H1 (cell line): Measurements from ENCODE around the gene LYPD6B. TPM values are rescaled to one million over a fixed set of nuclear protein-coding genes. Genes with fewer than 3 reads are reported as not detected.

ENCODE experiments used
- CTCF ChIA-PET: fragments of 300-600 bp; sonication (Branson Sonifier 250); formaldehyde crosslinking; loops from one replicate; lab custom pipeline; 2021; ENCODE audit not compliant: partially characterized antibody; lab: Charles Lee
- POLR2A ChIA-PET: fragments of 300-600 bp; sonication (Branson Sonifier 250); formaldehyde crosslinking; loops from one replicate; lab custom pipeline; 2021; ENCODE audit warnings: inconsistent platforms; ENCODE audit not compliant: partially characterized antibody; lab: Charles Lee
- DNase-seq, 2 experiments: peaks; one replicate each; pipeline versions ENCODE4 v3.0.0 to v3.0.0-alpha.2; 2010 to 2022; ENCODE audit warnings: low spot score in 2 of 2, low read depth in 1 of 2, mixed read lengths in 1 of 2
- FAIRE-seq: peaks from 2 replicates; lab custom pipeline; 2011; peaks lifted over from hg19 to GRCh38; lab: Jason Lieb, UNC
- H2AFZ ChIP-seq: 2 replicates; pipeline ENCODE4 v1.8.1; 2012; ENCODE audit warnings: low read length, inconsistent platforms
- H2AK5ac ChIP-seq: 2 replicates; pipeline ENCODE4 v1.6.1; 2013; ENCODE audit warnings: low read depth, low read length
- H2BK120ac ChIP-seq: replicated peaks from 2 replicates; pipeline ENCODE3; 2013; ENCODE audit warnings: low read depth, low read length, inconsistent platforms
- H2BK12ac ChIP-seq: 2 replicates; pipeline ENCODE4 v1.6.1; 2013; ENCODE audit warnings: low read depth, low read length
- H2BK15ac ChIP-seq: 2 replicates; pipeline ENCODE4 v1.6.1; 2013; ENCODE audit warnings: low read length
- H2BK20ac ChIP-seq: 2 replicates; pipeline ENCODE4 v1.6.1; 2013; ENCODE audit warnings: low read length
- H2BK5ac ChIP-seq: 2 replicates; pipeline ENCODE4 v1.6.1; 2013; ENCODE audit warnings: low read depth, low read length
- H3K14ac ChIP-seq: 2 replicates; pipeline ENCODE4 v1.6.1; 2013; ENCODE audit warnings: inconsistent platforms; ENCODE audit not compliant: insufficient read length
- H3K18ac ChIP-seq: 2 replicates; pipeline ENCODE4 v1.6.1; 2013; ENCODE audit warnings: low read length; ENCODE audit errors: extremely low read depth
- H3K23ac ChIP-seq: 2 replicates; pipeline ENCODE4 v1.6.1; 2013; ENCODE audit warnings: inconsistent platforms; ENCODE audit not compliant: insufficient read length
- H3K23me2 ChIP-seq: 2 replicates; pipeline ENCODE4 v1.6.1; 2013; ENCODE audit warnings: low read depth, low read length
- H3K27ac ChIP-seq: 2 replicates; pipeline ENCODE4 v1.6.1; 2011; ENCODE audit warnings: low read depth, low read length, inconsistent platforms
- H3K27me3 ChIP-seq, 4 experiments: replicated peaks in 1 of 4; 1 replicate in 1 of 4; 2 replicates in 3 of 4; pipeline versions ENCODE4 v1.6.1 to v1.8.1; 2011 to 2013; ENCODE audit warnings: low read length in 3 of 4, mild to moderate bottlenecking in 3 of 4, inconsistent platforms in 2 of 4, mixed read lengths in 2 of 4, moderate library complexity in 1 of 4; ENCODE audit not compliant: control insufficient read depth in 3 of 4, insufficient read depth in 3 of 4; ENCODE audit errors: extremely low read depth in 1 of 4
- H3K36me3 ChIP-seq, 4 experiments: 2 replicates each; pipeline versions ENCODE4 v1.6.1 to v1.8.1; 2011 to 2013; ENCODE audit warnings: mild to moderate bottlenecking in 4 of 4, low read length in 3 of 4, moderate library complexity in 2 of 4, control low read depth in 1 of 4, inconsistent platforms in 1 of 4; ENCODE audit not compliant: insufficient read depth in 4 of 4, control insufficient read depth in 2 of 4
- H3K4ac ChIP-seq: replicated peaks from 2 replicates; pipeline ENCODE3; 2013; ENCODE audit warnings: low read length, low read depth, mixed read lengths, inconsistent platforms; ENCODE audit not compliant: insufficient read length
- H3K4me1 ChIP-seq, 4 experiments: replicated peaks in 1 of 4; 1 replicate in 1 of 4; 2 replicates in 3 of 4; pipeline versions ENCODE4 v1.6.1 to v1.8.1; 2011 to 2013; ENCODE audit warnings: low read length in 3 of 4, inconsistent platforms in 2 of 4, mixed read lengths in 1 of 4; ENCODE audit not compliant: insufficient read depth in 4 of 4, control insufficient read depth in 3 of 4
- H3K4me2 ChIP-seq, 2 experiments: 2 replicates each; pipeline versions ENCODE4 v1.6.1 to v1.8.1; 2011 to 2013; ENCODE audit warnings: low read depth in 2 of 2, low read length in 2 of 2, control low read depth in 1 of 2, inconsistent platforms in 1 of 2, mild to moderate bottlenecking in 1 of 2; ENCODE audit not compliant: insufficient read depth in 1 of 2
- H3K4me3 ChIP-seq, 4 experiments: fragments of 200-600, 300-600 bp in 1 of 4; sonication (generic), shearing (Covaris generic), sonication (Bioruptor Twin) in 1 of 4; 2 replicates each; pipeline versions ENCODE4 v1.5.1 to v1.8.1; 2011 to 2016; ENCODE audit warnings: low read length in 4 of 4, low read depth in 3 of 4, control low read depth in 2 of 4, inconsistent platforms in 2 of 4, mild to moderate bottlenecking in 2 of 4, mixed read lengths in 1 of 4, moderate library complexity in 1 of 4; ENCODE audit not compliant: insufficient read depth in 2 of 4; ENCODE audit errors: extremely low read depth in 1 of 4
- H3K56ac ChIP-seq: replicated peaks from 2 replicates; pipeline ENCODE3; 2013; ENCODE audit warnings: low read depth, mild to moderate bottlenecking, mixed read lengths, low read length, inconsistent platforms; ENCODE audit not compliant: insufficient read length
- H3K79me1 ChIP-seq: 2 replicates; pipeline ENCODE4 v1.6.1; 2013; ENCODE audit warnings: low read depth, low read length, control low read depth
- H3K79me2 ChIP-seq, 2 experiments: 2 replicates each; pipeline versions ENCODE4 v1.6.1 to v1.8.1; 2012 to 2013; ENCODE audit warnings: low read length in 2 of 2, mild to moderate bottlenecking in 2 of 2, inconsistent platforms in 1 of 2; ENCODE audit not compliant: insufficient read depth in 2 of 2, control insufficient read depth in 1 of 2
- H3K9ac ChIP-seq, 4 experiments: replicated peaks in 1 of 4; 1 replicate in 1 of 4; 2 replicates in 3 of 4; pipeline versions ENCODE4 v1.6.1 to v1.8.1; 2011 to 2013; ENCODE audit warnings: low read depth in 3 of 4, low read length in 3 of 4, control low read depth in 2 of 4, mild to moderate bottlenecking in 2 of 4, moderate library complexity in 2 of 4, inconsistent platforms in 1 of 4; ENCODE audit errors: extremely low read depth in 1 of 4
- H3K9me3 ChIP-seq, 2 experiments: 2 replicates each; pipeline versions ENCODE4 v1.6.1 to v1.8.1; 2012 to 2013; ENCODE audit warnings: mild to moderate bottlenecking in 2 of 2, moderate library complexity in 2 of 2, control low read depth in 1 of 2, inconsistent platforms in 1 of 2, low read depth in 1 of 2, low read length in 1 of 2, mixed read lengths in 1 of 2; ENCODE audit not compliant: insufficient read depth in 2 of 2
- H4K20me1 ChIP-seq, 2 experiments: replicated peaks in 1 of 2; 2 replicates each; pipeline versions ENCODE3 to v1.8.1; 2011 to 2013; ENCODE audit warnings: inconsistent platforms in 2 of 2, low read length in 2 of 2, mild to moderate bottlenecking in 1 of 2; ENCODE audit not compliant: insufficient read depth in 2 of 2, control insufficient read depth in 1 of 2
- H4K5ac ChIP-seq: 2 replicates; pipeline ENCODE4 v1.6.1; 2013; ENCODE audit warnings: low read length, low read depth, mixed read lengths, inconsistent platforms; ENCODE audit not compliant: insufficient read length
- H4K8ac ChIP-seq: 2 replicates; pipeline ENCODE4 v1.8.0; 2013; ENCODE audit warnings: mild to moderate bottlenecking, moderate library complexity, low read length, inconsistent platforms; ENCODE audit not compliant: insufficient read depth; ENCODE audit errors: extremely low read depth
- H4K91ac ChIP-seq: replicated peaks from 2 replicates; pipeline ENCODE3; 2013; ENCODE audit warnings: low read length, mixed read lengths, inconsistent platforms; ENCODE audit not compliant: insufficient read length
- BRCA1 ChIP-seq: IDR thresholded peaks from 2 replicates; pipeline ENCODE4 v1.6.1; 2012; ENCODE audit warnings: low read depth, low read length, improper control_type of control experiment
- CBX8 ChIP-seq: fragments of 300-800, 300-1000 bp; sonication (generic); IDR thresholded peaks from 2 replicates; pipeline ENCODE4 v1.7.1; 2016; ENCODE audit warnings: low read depth, low read length, borderline replicate concordance
- CTCF ChIP-seq, 3 experiments: IDR thresholded peaks; 1 replicate in 2 of 3; 2 replicates in 1 of 3; pipeline versions ENCODE4 v1.5.1 to v1.6.1; 2011; ENCODE audit warnings: low read length in 3 of 3, mild to moderate bottlenecking in 3 of 3, inconsistent platforms in 2 of 3, low read depth in 1 of 3, moderate library complexity in 1 of 3; ENCODE audit not compliant: insufficient read depth in 1 of 3; ENCODE audit errors: control extremely low read depth in 1 of 3
- KDM5A ChIP-seq: fragments of 200-600 bp; IDR thresholded peaks from 2 replicates; pipeline ENCODE4 v1.7.1; 2012; ENCODE audit warnings: mild to moderate bottlenecking, low read length, inconsistent platforms, mixed read lengths
- POLR2A ChIP-seq, 2 experiments: IDR thresholded peaks; 1 replicate in 1 of 2; 2 replicates in 1 of 2; pipeline ENCODE4 v1.6.1; 2011; ENCODE audit warnings: low read depth in 2 of 2, low read length in 2 of 2, mild to moderate bottlenecking in 2 of 2; ENCODE audit errors: control extremely low read depth in 1 of 2
- TBP ChIP-seq: IDR thresholded peaks from 2 replicates; pipeline ENCODE4 v1.6.1; 2011; ENCODE audit warnings: low read depth, low read length, improper control_type of control experiment
- USF2 ChIP-seq: IDR thresholded peaks from 2 replicates; pipeline ENCODE4 v1.6.1; 2011; ENCODE audit warnings: low read length, improper control_type of control experiment
- ZNF274 ChIP-seq: IDR thresholded peaks from 2 replicates; pipeline ENCODE4 v1.7.0; 2012; ENCODE audit warnings: low read length, borderline replicate concordance; ENCODE audit errors: extremely low read depth
- WGBS, 2 experiments: shearing (Covaris generic) in 1 of 2; methylation state at CpG; one replicate each; pipeline versions ENCODE4 v1.1.6 to v1.1.7; 2013 to 2015; ENCODE audit warnings: low lambda C conversion rate in 2 of 2, mixed read lengths in 2 of 2, inconsistent platforms in 1 of 2, low coverage in 1 of 2, missing lambda C conversion rate in 1 of 2; ENCODE audit not compliant: insufficient replicate concordance in 2 of 2, insufficient coverage in 1 of 2, insufficient read length in 1 of 2; ENCODE audit errors: extremely low coverage in 1 of 2, missing lambda C conversion rate in 1 of 2; 5-methylcytosine and 5-hydroxymethylcytosine counted together
- polyA plus RNA-seq, 7 experiments: library from polyadenylated mRNA; depleted of rRNA in 3 of 7; stranded (reverse) in 5 of 7; unstranded in 2 of 7; fragments of >200 nt in 5 of 7; fragments of 200-250 nt in 2 of 7; gene quantifications; 1 replicate in 5 of 7; 2 replicates in 1 of 7; 4 replicates in 1 of 7; pipeline versions ENCODE4 v1.2.1 to v1.2.3, GENCODE V29; 2011 to 2013; ENCODE audit warnings: missing spikeins in 2 of 7, mixed read lengths in 2 of 7
- total RNA-seq: library from RNA; stranded (reverse); fragmentation: NEBNext Ultra II Directional; extraction: Animal tissue kit (Norgen Biotek cat#: 25700); gene quantifications from 2 replicates; pipeline ENCODE4 v1.2.1, GENCODE V29; 2021

LYPD6B gene
- total and polyA plus RNA-seq, 2 of the 8 experiments (the other 6 are each of a cell fraction or from before 2014, with no cell fraction given), result 2.2 to 3.5 TPM

GRCh38 chr2:149145314-149146295, 107.1 kb downstream of the LYPD6B start:
- ChIA-PET CTCF (interaction anchor here (1.1 kb wide), 1 partner anchor 9 kb away, joined by 3 read pairs; no protein-coding TSS in a partner anchor), POLR2A (no interaction called here)
- Histone ChIP-seq H3K4me3 (no peak overlapping the region), H2BK15ac (no peak overlapping the region), H3K18ac (no peak overlapping the region), H2AK5ac (no peak overlapping the region), H4K20me1 (no peaks in the 10 kb centered on the region), H3K79me1 (no peaks in the 10 kb centered on the region), H4K91ac (no peak overlapping the region), H3K4ac (no peak overlapping the region), H3K9me3 (no peaks in the 10 kb centered on the region), H2BK120ac (no peak overlapping the region), H3K79me2 (no peaks in the 10 kb centered on the region), H3K56ac (no peak overlapping the region), H3K27ac (no peak overlapping the region), H3K27me3 (no peaks in the 10 kb centered on the region), H2AFZ (no peak overlapping the region), H4K8ac (no peak overlapping the region), H2BK12ac (no peak overlapping the region), H3K23me2 (no peaks in the 10 kb centered on the region; the same call in 1 of the 2 replicates), H2BK5ac (no peak overlapping the region), H3K23ac (no peak overlapping the region), H3K9ac (no peak overlapping the region), H4K5ac (no peak overlapping the region), H2BK20ac (no peak overlapping the region), H3K14ac (no peak overlapping the region), H3K4me1 (no peaks in the 10 kb centered on the region), H3K36me3 (no peaks in the 10 kb centered on the region), H3K4me2 (no peak overlapping the region)
- WGBS, 2 experiments, result 92% methylated on average over 10 of the region's 10 CpGs; no CpG with 5 or more reads in 1 of the 2 experiments
- no peak for DNase-seq
- TF ChIP-seq CTCF (IDR thresholded peaks at IDR 0.05; ENCODE audit: control extremely low read depth in 1 of 3, insufficient read depth in 1 of 3, low read depth in 1 of 3, low read length in 3 of 3), result no peak
- TF ChIP-seq TBP, result no peak
- TF ChIP-seq KDM5A, result no peak
- TF ChIP-seq ZNF274, result no peak
- no peak for TF ChIP-seq CBX8
- TF ChIP-seq BRCA1, result no peak
- TF ChIP-seq USF2, result no peak
- TF ChIP-seq POLR2A (IDR thresholded peaks at IDR 0.05; ENCODE audit: control extremely low read depth in 1 of 2, low read depth in 2 of 2, low read length in 2 of 2), result no peak
- FAIRE-seq, result no peak
